Fibroblast of peridontal ligament (primary cell): Measurements from ENCODE around the gene THPO.

Source experiments
- DNase-seq: peaks from one replicate; pipeline ENCODE4 v3.0.0-alpha.2; 2010; ENCODE audit errors: extremely low read depth

THPO gene

DNA sequence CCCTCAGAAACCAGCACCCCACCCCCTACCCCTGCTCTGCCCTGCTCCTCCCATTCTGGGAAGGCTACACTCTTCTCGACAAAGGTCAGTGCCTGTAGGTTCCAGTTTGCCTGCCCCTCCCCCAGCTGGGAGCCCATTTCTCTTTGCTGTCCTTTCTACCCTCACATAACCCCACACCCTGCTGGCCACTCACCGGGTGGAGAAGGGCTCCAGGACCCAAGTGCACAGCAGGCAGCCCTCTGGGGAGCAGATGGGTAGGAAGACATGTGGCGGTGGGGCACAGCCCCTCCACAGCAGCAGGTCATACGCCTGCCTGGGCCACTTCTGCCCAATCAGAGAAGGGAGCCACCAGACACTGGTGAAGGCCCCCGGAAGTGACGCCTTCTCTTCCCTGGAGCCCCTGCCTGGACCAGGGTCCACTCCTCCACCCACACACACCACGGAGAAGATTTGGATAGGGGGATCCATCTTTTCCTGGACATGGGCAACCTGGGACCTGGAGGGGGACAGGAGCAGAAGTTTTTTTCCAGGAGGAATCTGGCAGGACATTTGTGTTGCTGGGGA, at the start of gene THPO:
Gene THPO (minus strand): TSS at position 326 of the 564 bp plus-strand sequence. CDS start 1,948 bp downstream, outside the sequence.
- no peak for DNase-seq

- DNase-seq, result no peak
These were observed 48.7 kb upstream of the THPO start for GRCh38 chr3:184426691-184427141.

- no peak for DNase-seq
These were observed 45.6 kb upstream of the THPO start for GRCh38 chr3:184423561-184423960.

DNA sequence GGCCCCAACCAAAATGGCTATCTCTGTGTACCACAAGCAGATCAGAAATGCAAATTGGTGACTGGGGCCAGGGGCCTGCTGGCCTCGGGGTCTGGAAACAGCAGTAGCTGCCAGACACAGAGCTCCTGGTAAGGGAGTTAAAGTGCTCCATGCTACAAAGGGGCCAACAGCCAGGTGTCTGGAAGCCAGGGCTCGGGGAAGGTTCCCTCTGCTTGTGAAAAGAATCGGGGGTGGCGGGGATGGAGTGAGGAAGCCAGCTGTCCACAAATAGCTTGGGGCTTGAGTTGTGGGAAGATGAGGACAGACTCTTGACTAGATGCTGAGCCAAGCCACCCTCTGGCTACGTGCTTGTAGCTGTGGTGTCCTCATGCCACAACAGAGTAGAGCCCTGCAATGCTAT, 41.2 kb upstream of the THPO start:
- DNase-seq, result no peak

- peak; percentile 38 for DNase-seq
These were observed 39.8 kb upstream of the THPO start for GRCh38 chr3:184417619-184418327.

- DNase-seq, result no peak
These were observed 37.1 kb upstream of the THPO start for GRCh38 chr3:184415203-184415490.

GRCh38 chr3:184414418-184415202, 36.6 kb upstream of the THPO start:
- no peak for DNase-seq

- no peak for DNase-seq
These were observed 32.0 kb upstream of the THPO start for GRCh38 chr3:184409946-184410500.

- DNase-seq, result no peak
These were observed 31.4 kb upstream of the THPO start for GRCh38 chr3:184409331-184409926.

GRCh38 chr3:184405075-184406030, 27.3 kb upstream of the THPO start:
- no peak for DNase-seq

DNA sequence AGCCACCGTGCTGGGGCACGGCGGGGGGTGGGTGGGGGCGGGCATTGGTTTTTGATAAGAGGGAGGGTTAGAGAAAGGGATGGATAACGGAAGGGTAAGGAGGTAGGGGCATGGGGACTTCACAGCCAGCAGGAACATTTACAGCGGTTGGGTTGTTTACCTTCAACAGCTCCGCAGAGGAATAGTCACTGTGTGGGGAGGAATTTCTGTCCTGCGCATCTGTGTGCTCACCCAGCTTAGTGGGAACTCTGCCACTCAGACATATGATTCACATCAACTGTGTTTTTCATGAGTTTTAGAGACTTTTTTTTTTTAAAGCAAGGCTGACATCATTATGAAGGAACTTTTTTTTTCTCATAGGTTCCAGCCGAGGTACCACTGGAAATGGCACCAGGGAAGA, 21.4 kb upstream of the THPO start:
- DNase-seq, result peak; percentile 95

DNA sequence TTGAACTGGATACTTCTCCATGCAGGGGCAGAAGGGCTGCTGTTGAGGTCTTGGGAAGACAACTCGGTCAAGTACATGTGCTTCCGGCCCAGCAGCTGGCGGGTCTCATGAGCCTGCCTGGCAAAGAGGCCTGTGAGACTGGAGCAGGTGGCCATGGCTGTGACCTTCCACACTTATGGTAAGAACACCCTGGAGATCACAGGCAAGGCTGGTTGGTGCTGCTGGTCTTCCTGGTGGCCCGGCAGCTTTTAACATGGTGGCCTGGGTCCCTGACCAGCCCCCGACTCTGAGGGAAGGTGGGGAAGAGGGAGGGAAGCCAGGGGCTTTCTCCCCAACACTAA, 17.3 kb upstream of the THPO start:
- DNase-seq, result no peak

- no peak for DNase-seq
These were observed 13.3 kb upstream of the THPO start for GRCh38 chr3:184391266-184391665.

DNA sequence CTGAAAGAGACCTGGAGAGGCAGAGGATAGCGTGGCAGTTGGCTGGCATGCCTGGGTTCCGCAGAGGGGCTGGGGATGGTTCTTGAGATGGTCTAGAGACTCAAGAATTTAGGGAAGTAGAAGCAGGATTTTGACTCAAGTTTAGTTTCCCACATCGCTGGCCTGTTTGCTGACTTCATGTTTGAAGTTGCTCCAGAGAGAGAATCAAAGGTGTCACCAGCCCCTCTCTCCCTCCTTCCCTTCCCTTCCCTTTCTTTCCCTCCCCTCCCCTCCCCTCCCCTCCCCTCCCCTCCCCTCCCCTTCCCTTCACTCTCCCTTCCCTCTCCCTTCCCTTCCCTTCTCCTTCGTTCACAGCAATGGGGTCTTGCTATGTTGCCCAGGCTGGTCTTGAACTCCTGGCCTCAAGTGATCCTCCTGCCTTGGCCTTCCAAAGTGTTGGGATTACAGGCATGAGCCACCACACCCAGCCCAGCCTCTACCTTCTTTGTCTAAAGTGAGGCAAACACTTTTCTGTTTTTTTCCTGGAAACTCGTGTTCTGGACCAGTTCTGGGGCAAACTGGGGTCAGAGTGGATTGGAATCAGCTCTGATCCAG, 12.0 kb upstream of the THPO start:
- no peak for DNase-seq

- no peak for DNase-seq
These were observed 11.4 kb upstream of the THPO start for GRCh38 chr3:184389384-184389783.

GRCh38 chr3:184388936-184389230, 10.9 kb upstream of the THPO start:
- no peak for DNase-seq

DNA sequence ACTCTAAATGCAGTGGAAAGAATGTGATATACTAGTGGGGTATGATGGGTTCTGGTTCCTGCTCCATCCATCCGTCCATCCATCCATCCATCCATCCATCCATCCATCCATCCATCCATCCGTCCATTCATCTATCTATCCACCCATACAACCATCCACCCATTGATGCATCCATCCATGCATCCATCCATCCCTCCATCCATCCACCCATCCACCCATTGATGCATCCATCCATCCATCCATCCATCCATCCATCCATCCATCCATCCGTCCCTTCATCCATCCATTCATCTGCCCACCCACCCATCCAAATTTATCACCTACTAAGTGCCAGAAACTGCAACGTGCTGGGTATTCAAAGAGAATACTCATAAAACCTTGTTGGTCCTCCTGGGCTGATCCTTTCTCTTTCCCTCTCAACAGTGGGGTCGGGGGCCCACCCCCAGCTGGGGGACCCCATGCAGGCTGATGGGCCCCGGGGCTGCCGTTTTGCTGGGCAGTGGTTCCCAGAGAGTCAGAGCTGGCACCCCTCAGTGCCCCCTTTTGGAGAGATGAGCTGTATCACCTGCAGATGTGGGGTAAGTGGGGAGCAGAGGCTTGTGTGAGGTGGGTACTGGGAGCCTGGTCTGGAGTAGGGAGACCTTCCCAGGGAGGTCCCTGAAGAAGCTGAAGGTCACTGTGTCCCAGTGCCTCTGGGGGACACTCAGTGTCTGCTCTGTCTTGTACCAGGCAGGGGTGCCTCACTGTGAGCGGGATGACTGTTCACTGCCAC, 10.3 kb upstream of the THPO start:
- no peak for DNase-seq

DNA sequence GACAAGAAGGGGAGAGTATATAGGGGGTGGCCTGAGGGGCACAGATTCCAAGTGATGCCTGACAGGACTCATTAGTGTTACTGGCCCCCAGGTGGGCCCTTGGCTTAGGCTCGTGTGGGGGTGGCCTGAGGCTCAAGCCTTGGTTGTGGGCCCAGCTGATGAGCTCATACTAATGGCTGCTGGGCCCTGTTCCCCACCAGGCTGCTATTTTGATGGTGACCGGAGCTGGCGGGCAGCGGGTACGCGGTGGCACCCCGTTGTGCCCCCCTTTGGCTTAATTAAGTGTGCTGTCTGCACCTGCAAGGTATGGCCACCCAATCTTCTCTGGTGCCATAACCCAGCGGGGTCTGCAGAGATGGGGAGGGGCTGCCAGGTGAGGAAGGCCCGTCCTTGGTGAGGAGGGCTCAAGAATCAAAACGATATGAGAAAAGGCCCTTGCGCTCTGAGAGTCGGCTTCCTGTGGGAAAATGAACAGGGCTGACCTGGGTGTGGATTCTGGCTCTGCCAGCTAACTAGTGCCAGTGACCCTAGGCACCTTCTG, 9.2 kb upstream of the THPO start:
- no peak for DNase-seq

- no peak for DNase-seq
These were observed 8.2 kb upstream of the THPO start for GRCh38 chr3:184386047-184386806.
